ENCODE measurements around the gene TNIP2. TPM values are rescaled to one million over a fixed set of nuclear protein-coding genes. Genes with fewer than 3 reads are reported as not detected.

TNIP2 gene
- total and polyA plus RNA-seq, 2 donors (not counting 3 experiments of a cell fraction or from before 2014, with no cell fraction given): 37.7 to 52.1 TPM

DNA sequence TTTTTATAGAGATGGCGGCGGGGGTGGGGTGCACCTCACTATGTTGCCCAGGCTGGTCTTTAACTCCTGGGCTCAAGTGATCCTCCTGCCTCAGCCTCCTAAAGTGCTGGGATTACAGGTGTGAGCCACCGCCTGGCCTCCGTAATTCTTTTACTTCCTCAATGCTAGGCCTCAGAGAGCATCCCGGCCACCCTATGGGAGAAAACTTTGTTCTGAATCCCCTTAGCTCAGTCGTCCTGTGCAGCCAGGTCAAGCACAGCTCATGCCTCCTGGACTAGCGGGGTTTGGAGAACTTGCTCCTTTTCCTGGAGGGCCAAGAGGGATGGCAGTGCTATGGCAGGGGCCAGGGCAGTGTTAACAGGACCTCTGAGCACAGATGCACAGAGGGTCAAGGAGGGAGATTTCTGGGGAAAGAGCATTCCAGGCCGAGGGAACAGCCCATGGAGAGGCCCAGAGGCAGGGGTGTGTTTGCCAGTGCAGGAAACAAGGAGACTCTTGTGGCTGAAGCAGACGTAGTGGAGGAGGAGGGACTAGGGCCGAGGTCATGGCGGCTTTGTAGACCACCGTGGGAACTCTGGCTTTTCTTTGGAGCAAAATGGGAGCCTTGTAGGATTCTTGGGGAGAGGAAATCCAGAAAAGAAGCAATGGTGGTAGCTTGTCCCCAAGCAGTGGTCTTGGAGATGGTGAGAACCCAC is 9.8 kb upstream of the TNIP2 start:
- H3K9me3 ChIP-seq (replicated peaks; ENCODE audit: control insufficient read depth, insufficient read depth, low read length): no peaks in the 10 kb centered on the region
- CTCF ChIA-PET: interaction anchor here (3.2 to 4.3 kb wide), 2 partner anchors 46 to 52 kb away, joined by 28 to 34 read pairs; no protein-coding TSS in a partner anchor
- no peak overlapping the region for H2AFZ ChIP-seq (ENCODE audit: low read depth, low read length)
- POLR2A ChIA-PET: no interaction called here
- no peak for FAIRE-seq
- no peaks in the 10 kb centered on the region for H4K20me1 ChIP-seq (replicated peaks; ENCODE audit: control insufficient read depth, extremely low read depth, insufficient read depth, low read length)
- intact Hi-C loops (cut with micrococcal nuclease): loop anchor here (2.0 kb wide), 1 partner anchor 79 kb away; no protein-coding TSS in a partner anchor
- H3K9me1 ChIP-seq (replicated peaks; ENCODE audit: control insufficient read depth, extremely low read depth, insufficient read depth, low read length): no peaks in the 10 kb centered on the region
- BruUV-seq (replicated peaks): no TSS peak
- peaks cover 5% of the 10 kb centered on the region for H3K4me1 ChIP-seq (ENCODE audit: control insufficient read depth, extremely low read depth, insufficient read depth, low read length)
- no peaks in the 10 kb centered on the region for H3K36me3 ChIP-seq (ENCODE audit: control insufficient read depth in 2 of 2, extremely low read depth in 1 of 2, insufficient read depth in 2 of 2, low read length in 2 of 2)
- H3K27ac ChIP-seq (ENCODE audit: insufficient read depth, low read depth, low read length): no peak overlapping the region
- no peak overlapping the region for H3K4me3 ChIP-seq (replicated peaks in 1 of 3; ENCODE audit: insufficient read depth in 1 of 3, low read depth in 1 of 3, low read length in 3 of 3)
- H3K27me3 ChIP-seq (ENCODE audit: control insufficient read depth in 2 of 2, insufficient read depth in 2 of 2, low read length in 2 of 2): peaks cover 0 to 1% of the 10 kb centered on the region in 2 experiments
- TF ChIP-seq FOS (IDR thresholded peaks at IDR 0.05; ENCODE audit: borderline replicate concordance, insufficient read depth, low read length) (no peak), JUN (IDR thresholded peaks at IDR 0.05; ENCODE audit: borderline replicate concordance, insufficient read depth, insufficient read length, low read depth) (no peak), MYC (IDR thresholded peaks at IDR 0.05; ENCODE audit: low read depth, low read length) (no peak), GATA2 (IDR thresholded peaks at IDR 0.05; ENCODE audit: insufficient read depth, insufficient read length, low read depth, low read length) (no peak), EZH2 (IDR thresholded peaks at IDR 0.05; ENCODE audit: borderline replicate concordance, low read depth, low read length, severe bottlenecking) (no peak), POLR2A (IDR thresholded peaks at IDR 0.05; ENCODE audit: low read depth, low read length) (no peak), POLR2AphosphoS5 (IDR thresholded peaks at IDR 0.05; ENCODE audit: insufficient read depth, low read depth, low read length) (no peak)
- TF ChIP-seq, protein P1, sequence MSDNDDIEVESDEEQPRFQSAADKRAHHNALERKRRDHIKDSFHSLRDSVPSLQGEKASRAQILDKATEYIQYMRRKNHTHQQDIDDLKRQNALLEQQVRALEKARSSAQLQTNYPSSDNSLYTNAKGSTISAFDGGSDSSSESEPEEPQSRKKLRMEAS (IDR thresholded peaks at IDR 0.05; ENCODE audit: insufficient read depth, insufficient read length): no peak
- TF ChIP-seq, protein P2, sequence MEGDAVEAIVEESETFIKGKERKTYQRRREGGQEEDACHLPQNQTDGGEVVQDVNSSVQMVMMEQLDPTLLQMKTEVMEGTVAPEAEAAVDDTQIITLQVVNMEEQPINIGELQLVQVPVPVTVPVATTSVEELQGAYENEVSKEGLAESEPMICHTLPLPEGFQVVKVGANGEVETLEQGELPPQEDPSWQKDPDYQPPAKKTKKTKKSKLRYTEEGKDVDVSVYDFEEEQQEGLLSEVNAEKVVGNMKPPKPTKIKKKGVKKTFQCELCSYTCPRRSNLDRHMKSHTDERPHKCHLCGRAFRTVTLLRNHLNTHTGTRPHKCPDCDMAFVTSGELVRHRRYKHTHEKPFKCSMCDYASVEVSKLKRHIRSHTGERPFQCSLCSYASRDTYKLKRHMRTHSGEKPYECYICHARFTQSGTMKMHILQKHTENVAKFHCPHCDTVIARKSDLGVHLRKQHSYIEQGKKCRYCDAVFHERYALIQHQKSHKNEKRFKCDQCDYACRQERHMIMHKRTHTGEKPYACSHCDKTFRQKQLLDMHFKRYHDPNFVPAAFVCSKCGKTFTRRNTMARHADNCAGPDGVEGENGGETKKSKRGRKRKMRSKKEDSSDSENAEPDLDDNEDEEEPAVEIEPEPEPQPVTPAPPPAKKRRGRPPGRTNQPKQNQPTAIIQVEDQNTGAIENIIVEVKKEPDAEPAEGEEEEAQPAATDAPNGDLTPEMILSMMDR (IDR thresholded peaks at IDR 0.05; ENCODE audit: extremely low read depth in 1 of 2, insufficient read depth in 1 of 2, low read depth in 1 of 2, low read length in 2 of 2): no peak
- no peak for DNase-seq (ENCODE audit: low read depth, low spot score)
- no peak overlapping the region for H3K4me2 ChIP-seq (ENCODE audit: insufficient read depth, low read length)
- dilution Hi-C loops (cut with MboI; ENCODE audit: extremely low pct_ligation_motif_present, low sequenced_read_pairs): no loop called here
- H3K79me2 ChIP-seq (ENCODE audit: control insufficient read depth, insufficient read depth, low read length): no peaks in the 10 kb centered on the region
- no peak overlapping the region for H3K9ac ChIP-seq (replicated peaks; ENCODE audit: extremely low read depth, insufficient read depth, low read length)

Data from endothelial cell of umbilical vein (primary cell).